IMR-90 (cell line): ENCODE measurements around the gene DISC1. TPM values are rescaled to one million over a fixed set of nuclear protein-coding genes. Genes with fewer than 3 reads are reported as not detected.

Experiments
- ATAC-seq: fragments of 200-7000 bp; cut with Tn5 transposase; 2 replicates; pipeline ENCODE4 v1.9.1; 2020; ENCODE audit warnings: low read depth, mild to moderate bottlenecking, moderate library complexity
- BruUV-seq: library from RNA; stranded (reverse); fragments of 400-500 nt; replicated peaks from 2 replicates; lab custom pipeline; 2021; lab: Mats Ljungman, UMichigan
- CTCF ChIA-PET: fragments of 300-600 bp; formaldehyde crosslinking; extraction: SDS; loops from one replicate; lab custom pipeline; 2021; ENCODE audit warnings: antibody characterized with exemption; lab: Yijun Ruan, JAX
- POLR2A ChIA-PET: fragments of 300-600 bp; sonication (Branson Sonifier 250); formaldehyde crosslinking; loops from one replicate; lab custom pipeline; 2022; ENCODE audit warnings: antibody characterized with exemption; ENCODE audit not compliant: unreplicated experiment; lab: Charles Lee
- DNase-seq: peaks from one replicate; pipeline ENCODE4 v3.0.0; 2013
- H2AFZ ChIP-seq: replicated peaks from 2 replicates; pipeline ENCODE3; 2013; ENCODE audit warnings: low read length, mild to moderate bottlenecking; ENCODE audit not compliant: poor library complexity
- H2AK5ac ChIP-seq: 2 replicates; pipeline ENCODE4 v1.6.1; 2013; ENCODE audit warnings: low read depth, low read length, inconsistent platforms
- H2AK9ac ChIP-seq: replicated peaks from 2 replicates; pipeline ENCODE3; 2013; ENCODE audit warnings: mild to moderate bottlenecking, low read depth, low read length, moderate library complexity; ENCODE audit not compliant: poor library complexity
- H2BK120ac ChIP-seq: 2 replicates; pipeline ENCODE4 v1.6.1; 2013; ENCODE audit warnings: low read depth, low read length, inconsistent platforms
- H2BK15ac ChIP-seq: 3 replicates; pipeline ENCODE4 v1.6.1; 2013; ENCODE audit warnings: low read depth, low read length, inconsistent platforms
- H2BK20ac ChIP-seq: 2 replicates; pipeline ENCODE4 v1.6.1; 2013; ENCODE audit warnings: low read depth, mild to moderate bottlenecking, inconsistent platforms, low read length, moderate library complexity
- H2BK5ac ChIP-seq: 2 replicates; pipeline ENCODE4 v1.6.1; 2013; ENCODE audit warnings: mild to moderate bottlenecking, low read depth, low read length, inconsistent platforms; ENCODE audit not compliant: poor library complexity, severe bottlenecking
- H3K14ac ChIP-seq: replicated peaks from 2 replicates; pipeline ENCODE4 v1.6.1; 2013; ENCODE audit warnings: low read depth, low read length, inconsistent platforms
- H3K18ac ChIP-seq: 2 replicates; pipeline ENCODE4 v1.6.1; 2013; ENCODE audit warnings: low read depth, low read length, control low read depth
- H3K23ac ChIP-seq: 2 replicates; pipeline ENCODE4 v1.6.1; 2013; ENCODE audit warnings: low read depth, low read length, inconsistent platforms
- H3K27ac ChIP-seq: 2 replicates; pipeline ENCODE4 v1.5.1; 2013; ENCODE audit warnings: mild to moderate bottlenecking, control low read depth, low read length; ENCODE audit not compliant: insufficient read depth
- H3K27me3 ChIP-seq: 2 replicates; pipeline ENCODE4 v1.6.1; 2013; ENCODE audit warnings: low read length; ENCODE audit not compliant: control insufficient read depth, insufficient read depth
- H3K36me3 ChIP-seq: 2 replicates; pipeline ENCODE4 v1.6.1; 2013; ENCODE audit warnings: low read length, mixed read lengths; ENCODE audit not compliant: control insufficient read depth, insufficient read depth
- H3K4ac ChIP-seq: 2 replicates; pipeline ENCODE4 v1.6.1; 2013; ENCODE audit warnings: low read depth, low read length, inconsistent platforms
- H3K4me1 ChIP-seq: 2 replicates; pipeline ENCODE4 v1.6.1; 2013; ENCODE audit warnings: low read length, mixed read lengths; ENCODE audit not compliant: control insufficient read depth, insufficient read depth
- H3K4me2 ChIP-seq: 2 replicates; pipeline ENCODE4 v1.6.1; 2013; ENCODE audit warnings: low read depth, mild to moderate bottlenecking, control low read depth, low read length, moderate library complexity
- H3K4me3 ChIP-seq: 2 replicates; pipeline ENCODE4 v1.5.1; 2013; ENCODE audit warnings: low read depth, mild to moderate bottlenecking, control low read depth, low read length, moderate library complexity; ENCODE audit not compliant: insufficient read depth
- H3K56ac ChIP-seq: 2 replicates; pipeline ENCODE4 v1.6.1; 2013; ENCODE audit warnings: low read length, inconsistent platforms; ENCODE audit not compliant: insufficient read depth; ENCODE audit errors: extremely low read depth
- H3K79me1 ChIP-seq, 2 experiments: 2 replicates each; pipeline ENCODE4 v1.6.1; 2013; ENCODE audit warnings: low read length in 2 of 2, inconsistent platforms in 1 of 2, low read depth in 1 of 2
- H3K9ac ChIP-seq: 2 replicates; pipeline ENCODE4 v1.6.1; 2013; ENCODE audit warnings: low read depth, low read length, control low read depth
- H3K9me1 ChIP-seq: 2 replicates; pipeline ENCODE4 v1.6.1; 2013; ENCODE audit warnings: low read length, inconsistent platforms; ENCODE audit not compliant: insufficient read depth
- H3K9me3 ChIP-seq: 2 replicates; pipeline ENCODE4 v1.6.1; 2013; ENCODE audit warnings: low read length; ENCODE audit not compliant: control insufficient read depth, insufficient read depth
- H4K20me1 ChIP-seq: 2 replicates; pipeline ENCODE4 v1.6.1; 2013; ENCODE audit warnings: low read length, inconsistent platforms; ENCODE audit not compliant: insufficient read depth
- H4K5ac ChIP-seq: 2 replicates; pipeline ENCODE4 v1.6.1; 2013; ENCODE audit warnings: mild to moderate bottlenecking, low read depth, low read length, control low read depth
- H4K8ac ChIP-seq, 2 experiments: 2 replicates each; pipeline ENCODE4 v1.6.1; 2013; ENCODE audit warnings: low read depth in 2 of 2, low read length in 2 of 2, control low read depth in 1 of 2, inconsistent platforms in 1 of 2
- H4K91ac ChIP-seq: 2 replicates; pipeline ENCODE4 v1.6.1; 2013; ENCODE audit warnings: low read depth, low read length, inconsistent platforms; ENCODE audit not compliant: insufficient read depth
- CEBPB ChIP-seq: IDR thresholded peaks from 2 replicates; pipeline ENCODE4 v1.6.1; 2012; ENCODE audit warnings: low read depth, low read length, improper control_type of control experiment
- MAFK ChIP-seq: IDR thresholded peaks from 2 replicates; pipeline ENCODE4 v1.6.1; 2012; ENCODE audit warnings: low read depth, low read length, improper control_type of control experiment
- MAZ ChIP-seq: IDR thresholded peaks from 2 replicates; pipeline ENCODE4 v1.6.1; 2012; ENCODE audit warnings: low read depth, mild to moderate bottlenecking, low read length, improper control_type of control experiment, moderate library complexity, borderline replicate concordance
- RCOR1 ChIP-seq: IDR thresholded peaks from 2 replicates; pipeline ENCODE4 v1.6.1; 2012; ENCODE audit warnings: mild to moderate bottlenecking, low read length, improper control_type of control experiment; ENCODE audit not compliant: insufficient replicate concordance
- WGBS, 2 experiments: methylation state at CpG; one replicate each; pipeline versions ENCODE4 v1.1.5 to v1.1.7; 2013; ENCODE audit warnings: missing lambda C conversion rate in 2 of 2; ENCODE audit not compliant: insufficient read length in 1 of 2; ENCODE audit errors: extremely low coverage in 2 of 2; 5-methylcytosine and 5-hydroxymethylcytosine counted together
- dilution Hi-C: fragments of 300-500 bp; cut with HindIII; formaldehyde crosslinking; loops from one replicate; pipeline ENCODE4 v1.14.3; 2018; ENCODE audit warnings: low sequenced_read_pairs; ENCODE audit not compliant: unreplicated experiment
- in situ Hi-C: fragments of 300-500 bp; cut with MboI; formaldehyde crosslinking; loops from 3 replicates; pipeline ENCODE4 v1.14.3; 2019; ENCODE audit warnings: low sequenced_read_pairs, inconsistent platforms, mixed read lengths
- intact Hi-C: fragments of 100-400 bp; cut with micrococcal nuclease; formaldehyde crosslinking; loops from 2 replicates; pipeline ENCODE4 v1.10.0; 2022
- polyA plus RNA-seq, 3 experiments: library from polyadenylated mRNA; depleted of rRNA; stranded (reverse); fragments of >200 nt; gene quantifications; 2 replicates each; pipeline ENCODE4 v1.2.3, GENCODE V29; 2012; ENCODE audit warnings: low replicate concordance in 1 of 3
- total RNA-seq: library from RNA; depleted of rRNA; stranded (reverse); fragments of >200 nt; gene quantifications from 2 replicates; pipeline ENCODE4 v1.2.3, GENCODE V29; 2012

Gene DISC1
- total and polyA plus RNA-seq, 2 of the 4 experiments (the other 2 are of a cell fraction): 2.2 to 7.0 TPM

GRCh38 chr1:231993968-231994455 is 367.4 kb downstream of the DISC1 start:
- Histone ChIP-seq H2BK15ac (no peak overlapping the region), H3K36me3 (no peaks in the 10 kb centered on the region), H2BK5ac (no peak overlapping the region), H3K14ac (no peak overlapping the region), H3K27me3 (no peaks in the 10 kb centered on the region), H3K9me1 (no peaks in the 10 kb centered on the region), H3K9ac (no peak overlapping the region), H4K91ac (no peak overlapping the region), H3K79me1 (no peaks in the 10 kb centered on the region), H3K4me1 (no peaks in the 10 kb centered on the region), H4K20me1 (no peaks in the 10 kb centered on the region), H2AK5ac (no peak overlapping the region), H3K23ac (no peak overlapping the region), H3K9me3 (no peaks in the 10 kb centered on the region), H3K27ac (no peak overlapping the region), H2AK9ac (no peak overlapping the region), H3K18ac (no peak overlapping the region), H2AFZ (no peak overlapping the region), H2BK120ac (no peak overlapping the region), H2BK20ac (no peak overlapping the region), H3K4me3 (no peak overlapping the region), H3K4ac (no peak overlapping the region), H3K4me2 (no peak overlapping the region), H3K56ac (no peak overlapping the region), H4K5ac (no peak overlapping the region), H4K8ac (no peak overlapping the region)
- ATAC-seq (no peak), DNase-seq (no peak)
- intact Hi-C loops: no loop called here
- CTCF ChIA-PET: interaction anchor here (0.6 kb wide), 3 partner anchors 12 to 42 kb away, joined by 3 read pairs; no protein-coding TSS in a partner anchor
- in situ Hi-C loops: no loop called here
- dilution Hi-C loops: no loop called here
- no TSS peak for BruUV-seq
- POLR2A ChIA-PET: no interaction called here
- WGBS, 2 experiments: 71% methylated on average over 2 of the region's 2 CpGs; no CpG with 5 or more reads in 1 of the 2 experiments
- TF ChIP-seq MAZ (no peak), MAFK (no peak), CEBPB (no peak), RCOR1 (no peak)
